HS-5 (cell line): ENCODE measurements around the gene WRNIP1.

Experiments
- DNase-seq: peaks from one replicate; pipeline ENCODE4 v3.0.0-alpha.2; 2012; ENCODE audit warnings: low read depth

Gene WRNIP1

DNA sequence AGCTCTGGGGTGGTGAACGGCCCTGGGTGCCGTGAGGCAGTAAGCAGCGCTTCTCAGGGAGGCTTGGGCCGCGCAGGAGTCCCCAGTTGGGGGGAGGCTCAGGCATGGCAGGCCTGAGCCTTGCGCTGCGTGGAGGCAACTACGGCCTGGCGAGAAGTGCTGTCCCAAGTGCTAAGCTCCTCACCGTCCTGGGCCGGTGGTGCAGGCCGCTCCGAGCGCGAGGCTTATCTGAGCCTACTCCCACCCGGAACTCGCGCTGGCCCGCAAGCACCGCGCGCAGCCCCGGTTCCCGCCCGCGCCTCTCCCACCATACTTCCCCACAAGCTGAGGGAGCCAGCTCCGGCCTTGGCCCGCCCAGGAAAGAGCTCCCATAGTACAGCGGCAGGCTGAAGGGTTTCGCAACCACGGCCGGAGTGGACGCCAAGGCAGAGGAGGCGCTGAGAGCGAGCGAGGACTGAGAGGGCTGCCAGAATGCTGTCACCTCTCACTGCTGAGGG lies 1.8 kb upstream of the WRNIP1 start:
- no peak for DNase-seq

DNA sequence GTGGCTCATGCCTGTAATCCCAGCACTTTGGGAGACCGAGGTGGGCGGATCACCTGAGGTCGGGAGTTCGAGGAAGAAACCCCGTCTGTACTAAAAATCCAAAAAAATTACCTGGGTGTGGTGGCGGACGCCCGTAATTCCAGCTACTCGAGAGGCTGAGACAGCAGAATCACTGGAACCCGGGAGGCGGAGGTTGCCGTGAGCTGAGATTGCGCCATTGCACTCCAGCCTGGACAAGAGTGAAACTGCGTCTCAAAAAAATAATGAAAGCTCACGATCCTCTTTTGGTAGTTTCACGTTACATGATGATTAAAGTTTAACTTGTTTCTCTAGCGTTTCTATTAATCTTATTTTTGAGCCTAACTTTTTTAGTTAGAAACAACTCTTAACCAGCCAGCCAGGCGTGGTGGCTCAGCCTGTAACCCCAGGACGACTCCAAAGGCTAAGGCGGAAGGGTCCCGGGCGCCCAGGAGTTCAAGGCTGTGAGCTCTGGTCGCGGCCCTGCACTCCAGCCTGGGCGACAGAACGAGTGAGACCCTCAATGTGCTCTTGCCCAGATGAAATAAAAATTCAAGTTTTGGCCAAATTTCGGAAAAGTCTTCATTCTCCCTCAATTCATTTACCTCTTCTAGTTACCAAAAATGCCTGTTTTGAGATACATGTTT lies 1.2 kb upstream of the WRNIP1 start:
- no peak for DNase-seq

DNA sequence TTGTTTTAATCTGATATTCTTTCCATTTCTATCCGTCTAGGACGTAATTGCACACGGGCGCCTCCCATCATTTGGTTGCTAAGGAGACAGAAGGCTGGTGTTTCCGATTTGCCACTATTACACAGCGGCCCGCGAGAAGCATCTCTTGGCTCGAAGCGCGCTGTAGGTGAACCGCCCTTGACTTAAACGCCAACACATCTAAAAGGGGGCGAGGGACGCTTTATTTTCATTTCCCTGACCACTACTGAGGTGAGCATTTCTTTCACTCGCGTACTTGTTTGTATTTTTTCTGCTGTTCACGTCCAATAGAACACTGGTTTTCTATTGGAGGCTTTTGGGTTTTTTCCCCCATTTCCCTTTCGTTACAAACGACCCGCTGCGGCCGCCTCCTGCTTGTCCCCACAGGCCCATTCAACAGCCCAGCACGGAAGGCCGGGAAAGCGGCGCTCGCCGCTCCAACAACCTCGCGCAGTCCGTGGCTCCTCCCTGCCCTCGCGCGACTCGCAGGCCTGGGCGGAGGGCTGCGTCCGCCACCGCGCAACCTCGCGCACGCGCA lies 505 bp upstream of the WRNIP1 start:
- DNase-seq = no peak

DNA sequence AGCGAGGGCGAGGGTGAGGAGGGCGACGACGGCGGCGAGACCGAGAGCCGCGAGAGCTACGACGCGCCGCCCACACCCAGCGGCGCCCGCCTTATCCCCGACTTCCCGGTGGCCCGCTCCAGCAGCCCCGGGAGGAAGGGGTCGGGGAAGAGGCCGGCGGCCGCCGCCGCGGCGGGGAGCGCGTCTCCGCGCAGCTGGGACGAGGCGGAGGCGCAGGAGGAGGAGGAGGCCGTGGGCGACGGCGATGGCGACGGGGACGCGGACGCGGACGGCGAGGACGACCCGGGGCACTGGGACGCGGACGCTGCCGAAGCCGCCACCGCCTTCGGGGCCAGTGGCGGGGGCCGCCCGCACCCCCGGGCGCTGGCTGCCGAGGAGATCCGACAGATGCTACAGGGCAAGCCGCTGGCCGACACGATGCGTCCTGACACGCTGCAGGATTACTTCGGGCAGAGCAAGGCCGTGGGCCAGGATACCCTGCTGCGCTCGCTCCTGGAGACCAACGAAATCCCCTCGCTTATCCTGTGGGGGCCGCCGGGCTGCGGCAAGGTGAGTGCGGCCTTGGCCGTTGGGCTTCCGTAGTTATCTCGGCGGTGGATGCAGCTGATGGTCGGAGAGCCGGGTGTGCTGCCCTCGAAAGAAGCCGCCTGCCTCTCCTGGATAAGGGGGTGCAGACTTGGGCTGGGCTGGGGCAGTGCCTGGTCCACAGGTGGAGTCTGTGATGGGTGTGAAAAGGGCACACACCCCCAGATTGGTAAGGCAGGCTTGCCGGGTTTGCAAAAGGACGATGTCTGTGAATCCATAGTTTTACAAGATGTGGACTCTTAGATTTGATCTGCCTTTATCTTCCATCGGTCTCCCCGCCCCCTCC lies 938 bp downstream of the WRNIP1 start:
- DNase-seq = no peak

DNA sequence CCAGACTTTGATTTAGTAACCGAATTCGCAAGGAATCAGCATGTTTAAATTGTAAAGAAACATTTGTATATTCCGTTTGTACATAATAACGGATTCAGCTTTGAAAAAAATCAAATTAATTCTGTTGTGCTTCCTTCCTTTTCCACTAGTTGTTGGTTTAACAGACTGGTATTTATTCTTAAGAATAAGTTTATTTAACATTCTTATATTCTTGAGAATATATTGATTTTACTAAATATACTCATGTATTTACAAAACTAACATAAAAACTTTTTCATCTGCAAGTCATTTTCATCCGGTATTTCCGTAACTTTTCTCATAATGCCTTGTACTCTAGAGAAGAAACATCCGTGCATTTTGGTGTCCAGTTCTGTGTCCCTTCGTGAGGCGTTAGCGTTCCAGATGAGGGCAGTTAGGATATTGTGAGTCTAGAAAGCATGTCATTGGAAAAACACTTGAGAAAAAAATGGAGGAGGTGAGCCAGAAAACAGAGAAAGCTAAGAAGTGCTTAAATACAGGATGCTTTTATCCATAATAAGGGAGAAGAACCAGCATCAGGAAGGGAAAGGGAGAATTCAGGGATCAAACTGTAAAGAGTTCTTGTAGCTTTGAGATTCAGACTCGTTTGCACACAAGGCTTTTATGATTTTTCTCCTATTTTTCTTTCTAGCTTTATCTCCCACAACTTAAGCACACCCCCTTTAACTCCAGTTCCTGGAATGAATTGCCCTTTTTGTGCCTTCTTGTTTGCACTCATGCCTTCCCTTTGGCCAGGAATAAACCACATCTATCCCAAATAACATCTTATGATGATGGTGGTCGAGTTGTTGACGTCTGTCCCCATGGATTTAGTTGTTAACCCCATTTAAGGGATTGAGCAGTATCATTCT lies 1.8 kb downstream of the WRNIP1 start:
- no peak for DNase-seq

DNA sequence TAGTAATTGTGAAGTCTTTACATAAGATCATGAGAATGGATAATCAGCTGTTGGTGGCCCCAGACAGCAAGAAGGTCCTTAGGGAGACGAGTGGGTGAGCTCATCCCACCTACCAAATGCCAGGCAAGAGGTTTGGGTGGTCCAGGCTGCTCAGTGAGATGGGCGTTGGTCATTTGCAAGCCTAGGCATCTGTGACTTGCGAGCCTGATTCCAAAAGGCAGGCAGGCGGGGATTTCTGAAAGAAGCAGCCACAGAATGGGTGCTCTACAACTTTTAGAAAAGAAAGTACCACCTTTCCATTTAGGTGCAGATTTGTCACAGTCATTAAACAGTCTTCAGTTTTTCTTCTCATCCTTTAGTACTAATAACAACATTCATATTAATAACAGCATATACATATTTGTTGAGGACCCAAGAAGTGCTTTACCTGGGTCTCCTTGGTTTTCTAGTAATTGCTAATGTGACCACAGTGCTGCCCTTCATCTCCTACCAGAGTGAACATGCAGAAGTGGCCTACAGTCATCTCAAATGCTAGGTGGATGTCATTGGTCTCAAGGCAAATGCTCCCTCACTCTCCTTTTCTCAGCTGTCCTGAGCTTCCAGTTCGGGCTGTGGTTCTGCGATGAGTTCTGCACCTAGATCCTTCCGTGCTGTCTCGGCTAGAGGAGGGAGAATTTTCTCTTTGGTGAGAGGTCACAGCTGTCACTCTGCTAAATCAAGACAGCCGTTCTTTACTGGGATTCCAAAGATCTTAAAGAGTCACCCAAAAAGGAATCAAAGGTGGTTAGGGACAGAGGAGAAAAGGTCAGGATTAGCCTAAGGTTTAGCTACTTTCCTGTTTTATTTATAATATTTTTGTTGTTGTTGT lies 2.7 kb downstream of the WRNIP1 start:
- no peak for DNase-seq

DNA sequence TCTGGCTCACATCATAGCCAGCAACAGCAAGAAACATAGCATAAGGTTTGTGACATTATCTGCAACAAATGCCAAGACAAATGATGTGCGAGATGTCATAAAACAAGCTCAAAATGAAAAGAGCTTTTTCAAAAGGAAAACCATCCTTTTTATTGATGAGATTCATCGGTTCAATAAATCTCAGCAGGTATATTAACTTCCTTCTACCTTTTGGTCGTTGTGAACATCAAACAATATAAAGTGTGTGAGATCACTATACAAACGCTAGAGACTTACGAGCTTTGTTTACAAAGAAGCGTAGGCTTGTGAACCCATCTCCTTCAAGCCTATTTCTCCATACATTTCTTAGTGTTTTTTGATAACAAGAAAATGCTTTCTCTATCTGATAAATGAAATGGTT lies 3.5 kb downstream of the WRNIP1 start:
- no peak for DNase-seq

DNA sequence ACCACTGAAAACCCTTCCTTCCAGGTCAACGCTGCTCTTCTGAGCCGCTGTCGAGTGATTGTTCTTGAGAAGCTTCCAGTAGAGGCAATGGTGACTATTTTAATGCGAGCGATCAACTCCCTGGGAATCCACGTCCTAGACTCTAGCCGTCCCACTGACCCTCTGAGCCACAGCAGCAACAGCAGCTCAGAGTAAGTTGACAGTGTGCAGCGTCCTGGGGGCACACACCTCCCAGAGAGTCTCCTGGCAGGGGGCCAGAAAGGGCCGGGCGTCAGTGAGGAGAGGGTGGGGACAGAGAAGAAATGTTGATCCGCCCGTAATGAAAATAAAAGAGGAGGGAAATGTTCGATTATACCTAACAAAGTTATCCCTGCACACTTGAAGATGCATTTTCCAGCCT lies 5.0 kb downstream of the WRNIP1 start:
- DNase-seq = no peak

DNA sequence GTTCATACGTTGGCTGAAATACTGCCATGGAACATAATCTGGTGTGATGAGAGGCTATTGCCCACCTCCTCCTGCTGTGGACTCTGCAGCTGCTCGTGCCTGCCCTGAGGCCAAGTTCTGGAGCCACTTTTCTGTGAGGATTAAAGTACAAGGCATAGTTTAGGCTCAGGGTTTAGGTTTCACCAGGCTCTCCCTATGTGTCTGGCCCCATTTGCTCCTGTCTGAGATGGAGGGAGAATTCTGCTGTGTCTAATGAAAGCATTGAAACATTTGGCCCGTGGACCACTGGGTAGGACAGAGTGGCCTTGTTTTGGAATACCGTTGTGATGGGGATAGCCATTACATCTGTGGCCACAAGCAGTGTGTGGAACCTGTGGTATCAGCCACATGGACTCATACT lies 5.9 kb downstream of the WRNIP1 start:
- DNase-seq = no peak

DNA sequence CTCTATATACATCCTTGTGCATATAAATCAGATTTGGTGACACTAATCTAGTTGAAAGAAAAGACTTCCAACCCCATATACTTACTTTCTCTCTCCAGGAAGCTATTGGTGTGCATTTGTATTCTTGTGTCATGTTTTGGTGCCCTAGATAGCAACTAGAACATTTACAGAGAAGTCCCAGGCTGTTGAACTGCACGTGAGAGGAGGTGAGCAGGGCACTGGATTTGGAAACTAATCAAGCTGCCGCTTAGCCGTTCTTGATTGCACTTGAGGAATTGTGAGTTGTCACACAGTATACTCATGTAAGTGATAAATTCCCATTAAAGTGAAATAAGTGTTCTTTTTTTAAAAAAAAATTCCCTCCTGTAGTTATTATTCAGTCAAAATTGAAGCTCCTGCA lies 7.6 kb downstream of the WRNIP1 start:
- no peak for DNase-seq

DNA sequence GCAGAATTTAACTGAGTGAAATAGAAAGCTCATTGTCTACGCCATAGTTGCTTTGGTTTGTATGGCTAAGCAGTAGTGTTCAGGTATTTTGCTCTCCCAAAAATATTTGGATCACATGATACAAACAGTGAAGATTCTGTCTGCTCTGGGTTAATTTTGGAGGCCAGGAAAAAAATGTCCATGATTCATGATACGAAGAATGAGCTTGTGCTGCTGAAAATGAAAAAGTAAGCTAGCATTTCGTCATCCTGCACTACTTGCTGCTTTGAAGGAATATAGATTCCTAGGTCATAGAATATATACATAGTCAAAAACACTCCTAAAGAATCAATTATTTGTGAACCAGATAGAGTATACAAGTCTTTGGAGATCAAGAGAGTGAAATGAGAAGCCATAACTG lies 8.3 kb downstream of the WRNIP1 start:
- DNase-seq = no peak

DNA sequence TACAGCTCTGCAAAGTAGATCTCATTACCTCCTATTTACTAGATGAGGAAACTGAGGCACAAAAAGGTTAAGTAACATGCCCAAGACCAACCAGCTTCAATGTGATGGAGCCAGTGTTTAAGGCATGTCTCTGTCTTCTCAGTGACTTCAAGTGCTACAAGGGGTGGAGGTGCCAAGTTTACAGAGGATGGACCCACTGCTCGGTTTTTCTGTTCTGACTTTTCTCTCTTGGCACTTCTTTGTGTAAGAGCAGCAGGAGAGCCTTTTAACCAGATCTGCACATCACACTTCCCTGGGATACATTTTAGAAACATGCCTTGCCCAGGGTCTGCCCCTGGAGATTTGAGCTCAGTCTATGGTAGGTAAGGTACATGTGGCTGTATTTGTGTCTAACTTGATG lies 9.8 kb downstream of the WRNIP1 start:
- DNase-seq = no peak

DNA sequence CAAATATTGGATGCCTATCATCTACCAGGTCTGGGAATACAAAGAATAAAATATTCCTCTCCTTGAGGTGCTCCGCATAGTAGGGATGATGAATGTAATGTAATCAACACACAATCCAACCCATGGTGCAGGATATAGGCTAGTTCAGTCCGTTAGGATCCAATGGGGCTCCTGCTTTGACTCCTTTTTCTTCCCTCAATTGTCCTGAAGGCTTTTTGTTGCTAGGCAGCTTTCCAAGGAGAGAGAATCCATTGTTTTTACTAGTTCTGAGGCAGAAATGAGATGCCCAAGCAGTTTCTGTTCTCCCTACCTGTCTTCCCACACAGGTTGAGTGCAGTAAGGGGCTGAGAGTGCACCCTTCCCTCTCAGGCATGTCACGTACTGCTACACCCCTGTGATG lies 12.1 kb downstream of the WRNIP1 start:
- DNase-seq = no peak

DNA sequence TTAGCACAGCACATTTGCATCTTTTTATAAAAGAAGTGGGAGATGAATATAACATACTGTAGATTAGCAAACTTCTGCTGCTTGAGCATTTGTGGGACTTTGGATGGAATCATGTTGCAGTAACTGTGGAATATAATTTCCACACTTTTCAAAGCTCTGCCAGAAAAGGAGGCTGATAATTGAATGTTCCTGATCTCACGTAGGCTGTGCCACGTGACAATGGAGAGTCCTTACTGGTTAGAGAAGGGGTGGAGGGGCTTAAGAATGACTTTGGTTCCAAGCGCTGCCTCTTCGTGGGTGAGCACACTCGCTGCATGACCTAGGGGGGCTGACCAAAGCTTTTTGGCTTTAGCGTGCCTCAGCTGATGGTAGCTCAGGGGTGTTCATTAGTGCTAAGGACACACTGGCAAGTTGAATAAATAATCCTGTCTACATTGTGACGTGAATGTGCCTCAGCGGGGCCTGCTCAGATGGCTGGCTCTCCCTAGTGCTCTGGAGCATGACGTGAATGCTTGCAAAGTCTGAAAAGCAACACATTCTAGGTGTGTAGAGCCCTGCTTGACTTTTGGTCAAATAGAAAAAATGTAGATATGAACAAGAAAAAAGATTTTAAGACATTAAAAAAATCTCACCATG lies 15.0 kb downstream of the WRNIP1 start:
- DNase-seq = no peak

DNA sequence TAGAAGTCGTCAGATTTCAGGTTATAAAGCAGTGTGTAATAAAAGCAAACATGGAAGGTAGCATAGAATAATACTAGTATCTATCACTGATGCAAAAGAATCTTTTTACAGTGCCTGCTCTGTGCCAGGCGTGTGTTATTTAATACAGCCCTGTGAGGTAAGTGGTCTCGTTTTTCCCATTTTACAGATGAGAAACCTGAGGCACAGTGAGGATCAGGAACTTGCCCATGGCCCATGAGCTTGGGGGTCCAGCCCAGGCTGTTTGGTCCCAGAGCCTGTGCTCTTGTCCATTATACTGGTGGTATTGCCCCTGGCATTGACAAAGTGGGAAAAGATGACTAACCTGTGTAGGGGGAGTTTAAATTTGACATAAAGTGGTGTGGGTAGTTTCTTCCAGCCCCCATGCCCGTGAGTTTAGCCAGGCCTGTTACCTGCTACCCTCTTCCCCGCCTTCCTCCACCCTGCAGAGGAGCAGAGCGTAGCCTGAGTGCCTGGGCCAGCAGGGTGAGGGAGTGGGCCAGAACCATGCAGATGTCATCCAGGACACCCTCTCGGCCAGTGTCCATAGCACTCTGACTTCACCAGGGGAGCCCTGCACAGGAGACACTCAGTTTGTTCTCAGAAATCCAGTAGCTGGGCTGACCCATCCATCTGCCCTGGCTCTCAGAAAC lies 16.6 kb downstream of the WRNIP1 start:
- no peak for DNase-seq

DNA sequence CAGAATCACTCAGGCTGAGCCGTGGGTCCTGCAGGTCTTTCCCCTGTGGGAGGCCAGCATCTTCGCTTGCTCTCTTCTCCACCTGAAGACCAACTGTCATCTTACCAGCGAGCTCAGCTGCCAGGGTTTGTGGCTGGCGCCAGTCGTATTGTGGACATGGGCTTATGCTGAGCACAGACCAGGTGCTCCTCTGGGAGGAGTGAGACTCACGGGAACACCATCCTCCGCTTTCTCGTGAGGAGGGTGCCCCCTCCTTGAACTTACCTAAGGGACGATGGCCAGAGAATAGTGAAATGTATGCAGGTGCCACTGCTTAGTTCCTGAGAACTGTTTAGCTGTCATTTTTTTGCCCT lies 17.1 kb downstream of the WRNIP1 start:
- no peak for DNase-seq

DNA sequence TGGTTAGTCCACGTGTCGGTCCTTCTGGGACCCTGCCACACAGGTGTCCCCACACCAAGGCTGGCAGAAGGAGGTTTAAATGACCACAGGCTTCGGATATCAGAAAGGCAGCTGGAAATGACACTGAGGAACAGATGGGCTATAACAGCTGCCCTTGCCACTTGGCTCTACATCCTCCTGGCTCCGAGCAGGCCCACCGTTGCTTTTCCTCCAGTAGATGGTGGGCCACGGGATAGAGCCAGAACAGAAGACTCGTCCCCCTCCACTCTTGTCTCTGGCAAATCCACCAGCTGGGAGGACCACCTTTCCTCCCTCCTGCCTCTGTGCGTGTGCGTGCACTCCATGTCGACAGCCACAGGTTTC lies 17.6 kb downstream of the WRNIP1 start:
- no peak for DNase-seq

DNA sequence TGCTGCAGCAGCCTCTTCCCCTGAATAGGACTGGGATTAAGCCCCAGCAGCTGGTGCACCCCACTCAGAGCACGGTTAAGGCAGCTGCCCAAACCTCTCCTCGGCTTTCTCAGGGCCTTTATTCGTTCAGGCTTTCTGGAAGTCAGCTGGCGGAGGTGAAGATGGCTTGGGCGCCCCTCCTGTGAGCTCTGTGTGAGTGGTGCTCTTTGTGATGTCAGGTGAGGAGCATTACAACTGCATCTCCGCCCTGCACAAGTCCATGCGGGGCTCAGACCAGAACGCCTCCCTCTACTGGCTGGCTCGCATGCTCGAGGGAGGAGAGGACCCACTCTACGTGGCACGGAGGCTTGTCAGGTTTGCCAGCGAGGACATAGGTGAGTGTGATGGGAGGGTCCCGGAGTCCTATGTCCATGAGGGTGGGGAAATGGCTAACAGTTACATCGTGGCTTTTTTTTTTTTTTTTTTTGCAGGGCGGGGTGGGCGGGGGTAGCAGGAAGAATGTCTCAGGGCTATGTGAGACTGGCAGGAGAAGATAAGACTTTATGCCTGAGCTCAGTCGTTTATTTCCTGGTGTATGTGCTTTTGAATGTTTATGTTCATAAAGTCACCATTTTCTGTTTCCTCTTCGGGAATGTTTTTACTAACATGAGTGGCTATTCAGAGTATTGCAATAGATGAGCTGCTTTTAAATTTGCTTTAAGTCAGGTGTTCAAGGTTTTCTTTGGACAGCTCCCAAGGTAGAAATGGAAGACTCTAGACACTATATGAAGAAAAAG lies 18.2 kb downstream of the WRNIP1 start:
- DNase-seq = no peak

DNA sequence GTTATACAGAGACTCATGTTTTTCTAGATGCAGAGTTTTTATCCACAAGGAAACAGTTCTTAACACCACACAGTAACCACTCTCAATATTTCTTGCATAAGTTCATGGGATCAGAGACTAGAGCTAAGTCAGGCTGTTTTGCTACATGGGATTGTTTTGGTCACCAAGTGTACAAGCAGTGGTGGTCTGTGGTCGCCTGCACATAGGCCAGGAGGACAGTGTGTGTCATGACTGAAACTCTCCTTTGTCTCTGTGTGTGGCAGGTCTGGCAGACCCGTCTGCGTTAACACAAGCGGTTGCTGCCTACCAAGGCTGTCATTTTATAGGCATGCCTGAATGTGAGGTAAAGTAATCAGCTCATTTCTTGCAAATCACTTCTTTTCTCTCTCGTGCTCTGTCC lies 18.9 kb downstream of the WRNIP1 start:
- no peak for DNase-seq

DNA sequence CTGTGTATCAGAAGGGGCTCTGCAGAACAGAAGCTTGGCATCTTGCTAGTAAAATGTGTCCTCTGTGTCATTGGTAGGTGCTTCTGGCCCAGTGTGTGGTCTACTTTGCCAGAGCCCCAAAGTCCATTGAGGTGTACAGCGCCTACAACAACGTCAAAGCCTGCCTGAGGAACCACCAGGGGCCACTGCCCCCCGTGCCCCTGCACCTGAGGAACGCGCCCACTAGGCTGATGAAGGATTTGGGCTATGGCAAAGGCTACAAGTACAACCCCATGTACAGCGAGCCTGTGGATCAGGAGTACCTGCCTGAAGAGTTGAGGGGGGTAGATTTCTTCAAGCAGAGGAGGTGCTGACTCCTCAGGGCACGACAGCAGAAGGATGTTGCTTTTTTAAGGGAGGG lies 19.7 kb downstream of the WRNIP1 start:
- DNase-seq = no peak
